ENCODE measurements around the gene SETDB2. TPM values are rescaled to one million over a fixed set of nuclear protein-coding genes. Genes with fewer than 3 reads are reported as not detected.

The SETDB2 gene
- total and polyA plus RNA-seq, 4 donors, result 1.9 to 6.2 (median 4.9) TPM

- H3K4me3 ChIP-seq (ENCODE audit: low read depth in 1 of 3, low read length in 3 of 3), result no peak overlapping the region
- H3K27ac ChIP-seq (ENCODE audit: low read depth in 1 of 2, low read length in 2 of 2), result no peak overlapping the region
- no peak overlapping the region for H3K9ac ChIP-seq (ENCODE audit: low read depth in 1 of 2, low read length in 2 of 2)
- DNase-seq (ENCODE audit: low spot score), result no peak
- no peak for TF ChIP-seq CTCF (IDR thresholded peaks at IDR 0.05; ENCODE audit: low read depth, low read length, missing input control)
- no peak for TF ChIP-seq TAF1 (conservative IDR thresholded peaks at IDR 0.05)
- no peak for TF ChIP-seq FOXA2 (IDR thresholded peaks at IDR 0.05)
- TF ChIP-seq FOXA1 (IDR thresholded peaks at IDR 0.05), result no peak
- no peak for TF ChIP-seq ATF3 (IDR thresholded peaks at IDR 0.05)
- TF ChIP-seq HNF4A (conservative IDR thresholded peaks at IDR 0.05), result no peak
- H3K27me3 ChIP-seq (ENCODE audit: control insufficient read depth in 4 of 4, insufficient read depth in 4 of 4, low read length in 3 of 4), result no peaks in the 10 kb centered on the region
- H3K4me1 ChIP-seq (ENCODE audit: control insufficient read depth in 4 of 4, insufficient read depth in 4 of 4, low read length in 3 of 4), result peaks cover 0 to 6% (median 2%) of the 10 kb centered on the region in 4 donors
- H3K36me3 ChIP-seq (ENCODE audit: control insufficient read depth in 4 of 4, insufficient read depth in 3 of 4, low read depth in 1 of 4, low read length in 3 of 4), result no peaks in the 10 kb centered on the region
- no peaks in the 10 kb centered on the region for H3K9me3 ChIP-seq (ENCODE audit: control insufficient read depth in 4 of 4, low read length in 3 of 4)
- WGBS, result 78% methylated on average over 4 of the region's 4 CpGs
These were observed 10.4 kb downstream of the SETDB2 start for GRCh38 chr13:49454388-49455006.

GRCh38 chr13:49455007-49455398 is 10.9 kb downstream of the SETDB2 start:
- Histone ChIP-seq H3K9me3 (ENCODE audit: control insufficient read depth in 4 of 4, low read length in 3 of 4) (no peaks in the 10 kb centered on the region), H3K36me3 (ENCODE audit: control insufficient read depth in 4 of 4, insufficient read depth in 3 of 4, low read depth in 1 of 4, low read length in 3 of 4) (peaks cover 0 to 1% (median 0%) of the 10 kb centered on the region in 4 donors), H3K4me1 (ENCODE audit: control insufficient read depth in 4 of 4, insufficient read depth in 4 of 4, low read length in 3 of 4) (peaks cover 0 to 6% (median 2%) of the 10 kb centered on the region in 4 donors), H3K9ac (ENCODE audit: low read depth in 1 of 2, low read length in 2 of 2) (no peak overlapping the region), H3K27ac (ENCODE audit: low read depth in 1 of 2, low read length in 2 of 2) (no peak overlapping the region), H3K4me3 (ENCODE audit: low read depth in 1 of 3, low read length in 3 of 3) (no peak overlapping the region), H3K27me3 (ENCODE audit: control insufficient read depth in 4 of 4, insufficient read depth in 4 of 4, low read length in 3 of 4) (no peaks in the 10 kb centered on the region)
- no peak for DNase-seq (ENCODE audit: low spot score)
- TF ChIP-seq MAX (IDR thresholded peaks at IDR 0.05) (no peak), HNF4A (conservative IDR thresholded peaks at IDR 0.05) (no peak), SP1 (IDR thresholded peaks at IDR 0.05) (no peak), ATF3 (IDR thresholded peaks at IDR 0.05) (no peak), FOXA1 (IDR thresholded peaks at IDR 0.05) (no peak), JUND (IDR thresholded peaks at IDR 0.05) (no peak), RAD21 (IDR thresholded peaks at IDR 0.05) (no peak), RXRA (IDR thresholded peaks at IDR 0.05) (no peak), YY1 (IDR thresholded peaks at IDR 0.05) (no peak), FOXA2 (IDR thresholded peaks at IDR 0.05) (no peak), ZBTB33 (IDR thresholded peaks at IDR 0.05) (no peak), NR2F2 (IDR thresholded peaks at IDR 0.05) (no peak), REST (IDR thresholded peaks at IDR 0.05) (no peak), TAF1 (conservative IDR thresholded peaks at IDR 0.05) (no peak), HNF4G (IDR thresholded peaks at IDR 0.05) (no peak)

Measured in liver (tissue), 9 donors.